Adrenal gland (tissue), 5 donors: ENCODE data around the gene PIGO.

ENCODE experiments used
- CTCF ChIP-seq, 6 experiments: fragments of 450-650 bp in 4 of 6; fragments of 200-600 bp in 2 of 6; sonication (generic) in 1 of 6; IDR thresholded peaks; 1 replicate in 5 of 6; 2 replicates in 1 of 6; pipeline versions ENCODE4 v1.5.1 to v1.8.0; 2016 to 2021; ENCODE audit warnings: antibody characterized with exemption in 6 of 6, mild to moderate bottlenecking in 2 of 6, moderate library complexity in 1 of 6
- POLR2A ChIP-seq, 2 donors: fragments of 450-650 bp; IDR thresholded peaks; one replicate each; pipeline ENCODE4 v1.6.1; 2017; ENCODE audit warnings: antibody characterized with exemption in 2 of 2, mild to moderate bottlenecking in 2 of 2, moderate library complexity in 1 of 2
- donor health status: DM: no; HTN: no; CAD: no.

GRCh38 chr9:35104586-35104985, 8.2 kb upstream of the PIGO start:
- no peak for TF ChIP-seq POLR2A (IDR thresholded peaks at IDR 0.05)
- no peak for TF ChIP-seq CTCF (IDR thresholded peaks at IDR 0.05)
